GM19468 (cell line): Measurements from ENCODE around the gene FAM50A.
"Not testable (repeated sequence)": the region's sequence is repeated elsewhere in the genome, so short reads cannot be mapped to it uniquely, and the experiment has no call there.

Experiments used
- ATAC-seq: cut with Tn5 transposase; IDR thresholded peaks from one replicate; pipeline ENCODE4 v1.9.1; 2021; ENCODE audit warnings: mild to moderate bottlenecking, moderate library complexity, moderate number of reproducible peaks; ENCODE audit not compliant: unreplicated experiment; ENCODE audit errors: extremely low read depth

The FAM50A gene

DNA sequence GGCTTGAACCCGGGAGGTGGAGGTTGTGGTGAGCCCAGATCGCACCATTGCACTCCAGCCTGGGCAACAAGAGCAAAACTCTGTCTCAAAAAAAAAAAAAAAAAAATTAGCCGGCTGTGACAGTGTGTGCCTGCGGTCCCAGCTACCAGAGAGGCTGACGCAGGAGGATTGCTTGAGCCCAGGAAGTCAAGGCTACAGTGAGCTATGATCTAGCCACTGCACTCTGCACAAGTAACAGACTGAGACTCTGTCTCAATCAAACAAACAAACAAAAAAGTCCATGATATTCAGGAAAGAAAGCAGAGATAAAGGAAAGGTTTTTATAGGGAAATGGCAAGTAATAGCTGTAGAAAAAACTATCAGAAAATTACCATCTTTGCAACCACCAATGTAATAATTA, 37.3 kb downstream of the FAM50A start:
- no peak for ATAC-seq

DNA sequence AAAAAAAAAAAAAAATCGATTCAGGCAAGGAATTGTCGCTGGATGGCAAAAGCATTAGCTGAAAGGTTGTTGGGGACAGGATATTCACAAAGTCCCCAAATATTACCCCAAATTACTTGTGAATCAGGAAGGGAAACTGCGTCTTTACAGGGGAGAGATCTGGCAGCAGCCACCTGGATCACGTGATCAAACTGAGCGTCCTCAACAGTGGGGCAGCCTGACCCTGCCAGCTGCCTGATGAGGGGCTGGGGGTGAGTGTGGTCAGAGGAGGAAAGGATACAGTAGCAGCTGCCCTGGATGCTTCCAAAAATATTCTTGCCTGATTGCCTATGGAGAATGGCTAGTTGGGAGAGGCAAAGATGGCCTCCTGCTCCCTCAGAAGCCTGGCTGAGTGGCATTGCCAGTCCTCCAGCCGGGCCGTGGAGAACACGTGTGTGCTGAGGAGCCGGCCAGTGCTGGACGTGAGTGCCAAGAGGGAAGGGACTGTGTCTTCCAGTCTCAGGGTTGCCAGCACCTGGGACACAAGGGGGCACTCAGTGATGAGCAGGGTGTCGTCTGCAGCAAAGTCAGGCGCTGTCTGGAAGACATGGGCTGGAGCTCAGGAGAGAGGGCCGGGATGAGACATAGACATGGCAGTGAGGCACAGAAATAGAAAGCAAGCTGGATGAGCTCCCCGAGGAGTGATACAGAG, 38.1 kb downstream of the FAM50A start:
- no peak for ATAC-seq

DNA sequence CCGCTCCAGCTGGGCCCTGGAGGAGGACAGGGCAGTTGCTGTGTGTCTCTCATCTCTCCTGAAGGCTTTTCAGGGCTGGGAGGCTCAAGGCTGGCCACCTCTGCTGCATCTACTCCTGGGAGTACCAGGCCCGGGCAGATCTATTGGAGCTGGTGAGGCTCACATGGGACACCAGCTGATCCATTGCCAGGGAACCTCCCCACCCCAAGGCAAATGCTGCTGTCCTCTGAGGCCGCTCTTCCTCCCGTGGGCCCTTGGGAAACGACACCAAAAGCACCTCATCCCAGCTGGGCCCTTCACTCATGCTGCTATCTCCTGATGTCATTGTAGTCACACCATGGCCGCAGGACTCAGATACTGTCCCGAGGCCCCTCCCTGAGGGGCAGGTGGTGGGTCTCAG, 38.8 kb downstream of the FAM50A start:
- ATAC-seq: no peak

DNA sequence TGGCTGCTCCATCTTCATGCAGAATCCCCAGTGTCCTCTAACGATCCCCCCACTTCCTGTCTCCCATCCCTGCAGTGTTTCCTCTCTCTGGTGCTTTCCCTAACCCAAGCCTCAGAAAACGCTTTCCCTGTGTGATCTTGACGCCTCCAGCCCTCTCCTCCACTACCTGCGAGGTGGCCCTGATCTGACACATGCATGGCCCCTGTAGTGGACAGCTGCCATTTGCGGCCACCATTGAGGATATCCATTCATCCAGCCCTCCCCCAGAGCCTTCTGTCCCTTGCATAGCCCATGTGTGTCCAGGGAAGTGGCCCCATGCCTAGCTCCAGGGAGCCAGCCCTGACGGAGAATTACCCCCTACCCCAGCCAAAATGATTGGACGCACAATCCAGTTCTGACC, 39.4 kb downstream of the FAM50A start:
- no peak for ATAC-seq

DNA sequence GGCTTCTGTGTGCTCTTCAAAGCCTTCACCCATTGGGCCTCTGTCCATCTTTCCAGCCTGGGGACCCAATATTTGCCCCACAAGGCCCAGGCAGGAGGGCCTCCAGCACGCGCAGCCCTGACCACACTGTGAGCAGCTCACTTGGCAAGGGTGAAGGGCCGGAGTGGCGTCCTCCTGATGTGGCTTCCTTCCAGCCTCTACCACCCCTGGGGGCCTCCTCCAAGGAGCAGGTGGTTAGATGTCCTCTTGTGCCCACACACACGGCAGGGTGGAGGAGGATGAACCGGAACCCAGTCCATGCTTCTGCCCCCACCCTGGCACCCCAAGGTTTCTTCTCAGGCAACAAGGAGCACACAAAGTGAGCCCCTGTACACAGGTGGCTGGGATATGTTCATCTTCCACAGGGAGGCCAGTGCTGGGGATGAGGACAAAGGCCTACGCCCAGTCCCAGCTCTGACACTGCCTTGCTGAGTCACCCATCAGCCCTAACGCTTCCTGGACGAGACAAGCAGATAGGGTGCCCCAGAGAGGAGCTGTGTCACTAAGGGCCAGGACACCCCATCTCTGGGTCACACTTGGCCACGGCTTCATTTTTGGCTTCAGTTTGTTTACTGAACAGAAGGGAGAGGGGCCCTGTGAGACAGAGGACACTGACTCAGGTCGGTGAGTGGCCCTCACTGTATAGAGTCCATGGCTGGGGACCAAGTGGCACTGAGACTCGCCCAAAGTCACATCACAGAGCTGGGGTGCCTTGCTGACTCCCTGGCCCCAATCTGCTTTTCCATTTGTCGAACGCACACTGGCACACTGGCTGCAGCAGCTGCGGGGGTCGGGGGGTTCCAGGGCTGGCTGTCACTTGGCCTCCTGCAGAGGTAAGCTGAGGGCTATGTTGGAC, 40.6 kb downstream of the FAM50A start:
- ATAC-seq: no peak

DNA sequence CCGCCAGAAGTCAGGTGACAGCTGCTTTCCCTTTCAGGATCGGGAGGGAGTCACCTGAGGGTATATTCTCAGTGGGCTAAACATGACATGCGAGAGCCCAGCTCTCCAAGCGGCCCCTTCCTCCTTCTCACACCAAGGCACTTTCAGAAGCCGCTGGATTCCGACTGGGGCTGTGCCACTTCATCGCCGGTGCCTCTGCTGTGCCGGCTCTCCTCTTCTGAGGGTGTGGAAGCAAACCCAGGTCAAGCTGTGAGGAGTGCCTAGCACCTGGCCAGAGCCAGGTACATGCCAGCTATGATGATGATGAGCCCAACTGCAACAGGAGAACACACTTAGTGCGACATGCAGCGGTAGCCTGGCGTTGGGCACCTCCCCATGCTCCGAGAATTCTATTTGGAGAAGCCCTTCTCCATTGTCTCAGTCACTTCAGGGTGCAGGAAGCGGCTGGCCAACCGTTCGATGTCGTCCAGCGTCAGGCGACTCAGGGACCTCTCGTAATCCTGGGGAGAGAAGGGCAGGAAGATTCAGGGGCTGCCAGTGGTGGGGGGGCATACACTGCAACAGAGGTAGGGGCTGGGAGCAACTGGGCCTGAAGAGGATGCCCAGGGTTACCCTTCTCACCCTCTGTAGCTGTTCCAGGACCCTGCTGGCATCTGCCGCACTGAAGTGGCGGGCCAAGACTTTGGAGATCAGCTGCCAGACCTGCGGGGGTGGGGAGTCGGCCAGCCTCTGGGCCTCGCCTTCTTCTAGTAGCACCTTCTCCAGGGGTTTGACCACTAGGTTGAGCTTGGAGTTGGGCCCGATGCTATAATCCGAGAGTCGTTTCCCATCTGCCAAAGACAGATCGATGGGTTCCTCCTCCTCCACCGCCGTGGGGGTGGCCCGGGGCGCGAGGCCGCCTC, 41.5 kb downstream of the FAM50A start:
- no peak for ATAC-seq

DNA sequence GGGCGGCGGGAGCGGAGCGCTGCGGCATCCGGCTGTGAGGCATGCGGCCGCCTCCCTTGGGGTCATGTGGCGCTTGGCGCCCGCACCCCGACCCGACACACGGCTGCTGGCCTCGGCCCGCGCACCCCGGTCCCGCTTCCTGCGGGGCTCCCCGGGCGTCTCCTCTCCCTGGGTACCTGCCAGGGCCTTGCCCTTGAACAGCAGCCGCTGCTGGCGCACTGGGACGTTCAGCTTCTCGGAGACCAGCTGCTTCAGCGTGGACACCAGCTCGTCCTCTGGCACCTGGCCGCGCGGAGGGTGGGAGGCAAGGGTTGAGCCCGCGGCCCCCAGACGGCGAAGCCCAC, 42.1 kb downstream of the FAM50A start:
- no peak for ATAC-seq

DNA sequence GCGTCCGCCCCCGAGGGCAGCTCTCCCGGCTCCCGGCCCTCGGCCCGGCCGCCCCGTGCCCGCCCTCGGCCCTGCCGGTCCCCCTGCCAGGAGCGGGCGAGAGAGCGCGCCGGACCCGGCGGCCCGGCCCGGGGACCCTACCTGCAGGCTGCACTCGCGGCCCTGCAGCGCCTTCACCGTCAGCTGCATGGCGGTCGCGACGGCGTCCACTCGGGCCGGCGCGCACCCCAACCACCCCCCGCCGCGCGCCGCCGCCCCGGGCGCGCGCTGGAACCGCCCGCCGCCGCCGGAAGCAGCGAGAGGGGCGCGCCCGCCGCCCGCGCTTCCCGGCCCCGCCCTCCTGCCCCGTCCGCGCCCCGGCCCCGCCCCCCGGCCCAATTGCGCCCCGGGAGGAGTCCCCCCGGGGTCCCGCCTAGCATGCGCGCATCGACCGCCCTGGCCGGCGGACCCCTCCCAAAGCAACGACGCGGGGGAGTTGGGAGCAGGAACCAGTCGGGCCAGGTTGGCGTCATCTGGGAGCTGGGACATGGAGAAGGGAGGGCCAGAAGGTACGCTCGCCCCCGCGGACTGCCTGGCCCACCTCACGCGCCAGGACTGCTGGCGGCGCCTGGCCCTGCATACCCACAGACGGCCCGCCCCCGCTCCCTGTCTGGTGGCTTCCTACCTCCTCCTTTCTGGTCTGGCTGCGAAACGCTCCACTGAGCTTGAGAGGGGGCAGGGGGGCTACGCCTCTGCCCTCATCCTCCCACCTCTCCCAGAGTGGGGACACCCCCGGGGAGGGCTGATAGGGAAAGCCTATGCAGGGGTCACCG, 42.7 kb downstream of the FAM50A start, which contains the start of gene UBL4A:
TSS of gene UBL4A (minus strand) at position 220 of the 812 bp plus-strand sequence. CDS start at position 189, 31 bp downstream.
- ATAC-seq: no peak

DNA sequence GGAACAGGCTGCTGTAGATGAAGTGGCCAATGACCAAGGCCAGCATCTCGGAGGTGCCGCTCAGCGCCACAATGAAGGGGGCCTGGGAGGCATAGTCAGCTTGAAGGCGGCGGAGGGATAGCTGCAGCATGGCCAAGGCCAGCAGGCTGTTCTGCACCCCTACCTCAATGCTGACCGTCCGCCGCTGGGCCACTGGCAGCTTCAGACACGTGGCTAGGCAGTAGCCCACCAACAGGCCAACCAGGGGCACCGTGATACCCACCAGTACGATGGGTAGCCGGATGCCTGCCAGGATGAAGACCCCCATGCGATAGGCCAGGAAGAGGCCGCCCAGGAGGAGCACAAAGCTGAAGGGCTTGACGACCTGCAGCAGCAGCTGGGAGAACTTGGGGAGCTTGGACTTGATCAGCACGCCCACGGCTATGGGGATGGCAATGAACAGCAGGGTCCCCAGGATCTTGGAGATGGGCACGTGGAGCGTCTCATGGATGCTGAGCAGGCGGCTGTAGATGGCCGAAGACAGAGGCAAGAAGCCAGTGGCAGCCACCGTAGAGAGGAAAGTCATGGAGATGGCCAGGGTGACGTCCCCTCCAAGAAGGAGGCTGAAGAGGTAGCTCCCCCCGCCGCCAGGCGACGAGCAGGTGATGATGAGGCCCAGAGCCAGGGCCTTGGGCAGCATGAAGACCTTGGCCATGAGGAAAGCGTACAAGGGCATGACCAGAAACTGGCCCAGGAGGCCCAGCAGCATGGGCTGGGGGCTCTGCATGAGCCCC, 43.8 kb downstream of the FAM50A start:
- ATAC-seq: no peak

DNA sequence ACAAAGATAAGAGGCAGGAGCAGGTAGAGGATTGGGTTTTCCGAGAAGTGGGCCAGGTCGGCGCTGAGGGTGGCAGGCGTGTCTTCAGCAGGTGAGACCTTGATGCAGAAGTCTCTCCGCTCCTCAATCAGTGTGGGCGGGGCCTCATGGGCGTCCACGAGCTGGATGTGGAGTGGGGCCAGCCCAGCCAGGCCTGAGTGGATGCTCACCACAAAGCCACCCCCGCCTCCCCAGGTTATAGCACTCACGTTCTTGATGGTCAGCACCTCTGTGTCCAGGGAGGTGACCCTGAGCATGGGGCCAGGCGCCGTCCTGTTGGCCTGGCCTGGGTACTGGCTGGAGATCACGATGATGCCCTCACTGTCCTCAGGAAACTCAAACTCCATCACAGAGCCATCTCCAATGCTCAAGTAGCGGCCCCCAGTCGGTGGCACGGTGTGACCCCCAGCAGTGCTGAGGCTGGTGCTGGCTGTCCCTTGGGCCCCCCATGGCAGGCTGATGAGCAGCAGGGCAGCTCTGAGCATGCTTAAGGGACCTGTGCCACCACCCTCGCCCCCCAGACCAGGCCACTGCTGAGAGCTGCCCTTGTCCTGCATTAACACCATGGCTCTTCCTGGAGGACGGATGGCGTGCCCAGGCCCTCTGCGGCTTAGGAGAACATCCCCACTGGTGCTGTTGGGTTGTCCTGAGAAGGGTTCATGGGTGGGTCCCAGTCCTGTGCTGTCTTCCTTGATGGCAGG, 44.6 kb downstream of the FAM50A start:
- ATAC-seq: no peak

DNA sequence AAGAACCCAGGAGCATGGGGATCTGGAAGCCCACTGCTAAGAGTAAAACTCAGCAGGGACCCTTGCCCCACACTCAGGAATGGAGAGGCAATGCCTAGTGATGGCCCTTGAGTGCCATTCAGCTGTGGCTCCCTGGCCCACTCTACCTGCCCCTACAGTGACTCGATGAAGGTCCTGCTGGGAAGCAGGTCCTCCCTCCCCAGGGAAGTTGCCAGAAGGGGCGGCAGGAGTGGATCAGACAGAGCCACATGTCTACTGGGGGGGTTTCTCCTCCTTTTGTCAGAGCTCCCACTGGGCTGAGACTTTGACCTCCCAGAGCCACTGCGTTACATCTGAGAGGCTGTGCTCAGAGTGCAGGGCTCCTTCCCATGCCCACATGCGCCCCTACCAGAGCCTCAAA, 45.2 kb downstream of the FAM50A start:
- no peak for ATAC-seq

DNA sequence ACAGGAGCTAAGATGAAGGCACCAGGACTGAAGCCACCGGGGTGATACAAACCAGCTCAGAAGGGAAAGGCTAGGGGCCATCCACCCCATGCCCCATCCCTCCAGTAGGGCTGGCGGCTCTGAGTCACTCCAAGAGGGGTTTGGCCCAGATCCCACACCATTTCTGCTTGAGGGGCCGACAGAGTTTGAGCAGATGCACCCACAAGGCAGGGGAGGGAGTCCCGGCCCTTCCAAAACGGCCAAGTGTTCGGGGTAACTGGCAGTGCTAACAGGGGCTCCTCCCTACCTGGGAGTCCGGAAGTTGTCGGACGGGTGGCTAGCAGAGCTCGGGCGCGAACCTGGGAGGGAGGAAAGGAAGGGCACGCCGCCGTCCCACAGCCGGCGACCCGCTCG, 46.1 kb downstream of the FAM50A start:
- ATAC-seq: peak; percentile 11

DNA sequence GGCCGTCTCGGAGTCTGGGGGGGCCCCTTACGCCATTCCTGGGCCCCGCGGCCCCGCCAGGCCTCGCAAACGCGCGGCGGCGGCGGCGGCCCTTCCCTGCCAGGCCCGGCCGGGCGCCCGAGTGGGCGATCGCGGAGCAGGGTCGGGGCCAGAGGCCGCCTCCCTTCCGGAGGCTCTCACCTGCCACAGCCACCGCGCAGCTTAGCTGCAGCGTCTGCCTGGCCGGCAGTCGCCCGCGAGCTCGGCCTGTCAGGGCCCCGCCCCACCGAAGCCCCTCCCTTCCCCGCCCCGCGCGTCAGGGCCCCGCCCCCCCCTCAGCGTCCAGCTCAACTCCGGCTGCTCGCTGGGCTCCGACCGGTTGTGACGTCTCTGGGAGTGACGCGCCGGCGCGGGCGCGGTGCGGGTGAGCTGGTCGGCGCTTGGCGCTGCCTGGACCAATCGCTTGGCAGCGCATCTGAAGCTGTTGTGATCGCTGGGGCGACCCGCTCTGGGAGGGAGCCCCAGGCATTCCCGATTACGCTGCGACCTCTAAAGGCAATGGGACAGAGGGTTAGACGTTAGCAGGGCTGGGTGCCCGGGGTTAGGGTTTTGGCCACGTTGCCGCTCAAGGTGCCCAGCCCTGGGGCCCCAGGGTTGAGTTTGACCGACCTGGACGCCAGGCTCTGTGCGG, 46.6 kb downstream of the FAM50A start, which contains the start of gene SLC10A3:
TSS of gene SLC10A3 (minus strand) at position 216 of the 670 bp plus-strand sequence. CDS start 1,689 bp downstream, outside the sequence.
- peak; percentile 59 for ATAC-seq

DNA sequence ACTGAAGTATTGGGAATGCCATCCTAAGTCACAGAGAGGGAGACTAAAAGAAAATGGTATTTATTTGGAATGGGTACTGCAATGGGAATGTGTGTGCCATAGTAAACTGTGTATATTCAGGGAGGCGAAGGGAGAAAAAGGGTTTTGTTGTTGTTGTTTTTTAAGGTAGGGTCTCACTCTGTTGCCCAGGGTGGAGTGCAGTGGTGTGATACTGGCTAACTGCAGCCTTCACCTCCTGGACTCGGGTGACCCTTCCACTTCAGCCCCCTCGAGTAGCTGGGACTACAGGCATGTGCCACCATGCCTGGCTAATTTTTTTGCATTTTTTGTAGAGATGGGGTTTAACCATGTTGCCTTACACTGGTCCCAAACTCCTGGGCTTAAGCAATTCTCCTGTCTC, 50.8 kb downstream of the FAM50A start:
- ATAC-seq: no peak

DNA sequence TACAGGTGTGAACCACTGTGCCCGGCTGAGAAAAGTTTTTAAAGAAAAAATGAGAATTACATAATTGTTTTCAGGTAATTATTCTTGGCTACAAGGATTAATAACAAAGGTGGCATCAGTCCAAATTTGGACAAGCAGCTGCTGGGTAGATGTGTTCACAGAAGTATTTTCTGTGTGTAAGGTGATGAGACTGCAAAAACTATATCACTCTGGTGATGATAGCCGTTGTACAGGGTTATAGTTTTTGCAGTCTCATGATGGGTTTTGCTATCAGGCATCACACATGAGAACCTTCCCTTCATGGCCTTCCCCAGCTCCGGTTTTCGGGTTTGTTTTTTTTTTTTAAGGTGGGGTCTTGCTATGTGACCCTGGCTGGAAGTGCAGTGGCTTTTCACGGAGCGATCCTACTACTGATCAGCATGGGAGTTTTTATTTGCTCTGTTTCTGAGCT, 51.6 kb downstream of the FAM50A start:
- no peak for ATAC-seq

DNA sequence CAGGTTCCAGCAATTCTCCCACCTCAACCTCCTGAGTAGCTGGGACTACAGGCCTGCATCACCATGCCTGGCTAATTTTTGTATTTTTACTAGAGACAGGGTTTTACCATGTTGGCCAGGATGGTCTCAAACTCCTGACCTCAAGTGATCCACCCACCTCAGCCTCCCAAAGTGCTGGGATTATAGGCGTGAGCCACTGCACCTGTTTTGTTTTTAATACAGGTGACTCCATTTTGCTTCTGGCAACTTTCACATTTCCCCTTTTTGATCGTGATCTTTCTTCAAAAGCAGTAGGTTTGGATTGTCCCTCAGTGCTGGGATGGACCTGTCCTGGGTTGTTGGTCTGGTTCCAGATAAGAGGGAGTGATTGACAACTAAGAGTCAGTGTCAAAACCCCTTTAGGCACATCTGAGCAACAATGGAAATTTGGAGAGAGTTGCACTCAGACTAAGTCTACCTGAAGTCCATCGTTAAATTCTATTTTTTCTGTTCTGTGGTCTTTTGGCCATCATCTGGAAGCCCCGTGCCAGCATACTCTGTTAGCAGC, 52.7 kb downstream of the FAM50A start:
- ATAC-seq: not testable (repeated sequence)
